RWPE2 (cell line): ENCODE measurements around the gene BMI1.

Experiments used
- ATAC-seq: fragments of 200-7000 bp; cut with Tn5 transposase; 3 replicates; pipeline ENCODE4 v1.9.1; 2021; ENCODE audit warnings: low read depth
- DNase-seq: peaks from one replicate; pipeline ENCODE4 v3.0.0-alpha.2; 2020; ENCODE audit warnings: low spot score
- H3K27ac ChIP-seq: fragments of 450-650 bp; 2 replicates; pipeline ENCODE4 v1.5.1; 2017; ENCODE audit warnings: mild to moderate bottlenecking; ENCODE audit not compliant: poor library complexity, severe bottlenecking
- H3K27me3 ChIP-seq: fragments of 250-450 bp; sonication (Bioruptor Pico); 2 replicates; pipeline ENCODE4 v1.5.1; 2021; ENCODE audit warnings: mild to moderate bottlenecking, moderate library complexity; ENCODE audit not compliant: insufficient read depth, poor library complexity, severe bottlenecking
- H3K36me3 ChIP-seq: fragments of 250-450 bp; sonication (Bioruptor Pico); 2 replicates; pipeline ENCODE4 v1.5.1; 2020; ENCODE audit warnings: low read depth, mild to moderate bottlenecking, moderate library complexity
- H3K4me1 ChIP-seq: fragments of 250-450 bp; sonication (Bioruptor Pico); 2 replicates; pipeline ENCODE4 v1.5.1; 2021; ENCODE audit warnings: mild to moderate bottlenecking, moderate library complexity; ENCODE audit not compliant: insufficient read depth, poor library complexity, severe bottlenecking
- H3K4me3 ChIP-seq: fragments of 250-450 bp; sonication (Bioruptor Pico); 2 replicates; pipeline ENCODE4 v1.5.1; 2021; ENCODE audit warnings: mild to moderate bottlenecking, moderate library complexity; ENCODE audit not compliant: severe bottlenecking
- H3K9me3 ChIP-seq: fragments of 250-450 bp; sonication (Bioruptor Pico); 2 replicates; pipeline ENCODE4 v1.5.1; 2021; ENCODE audit warnings: mild to moderate bottlenecking, moderate library complexity; ENCODE audit not compliant: severe bottlenecking
- TF ChIP-seq, protein P1 (sequence below): fragments of 450-650 bp; IDR thresholded peaks from one replicate; pipeline ENCODE4 v1.5.1; 2017; ENCODE audit warnings: mild to moderate bottlenecking, moderate library complexity; ENCODE audit not compliant: poor library complexity, severe bottlenecking

BMI1 gene

DNA sequence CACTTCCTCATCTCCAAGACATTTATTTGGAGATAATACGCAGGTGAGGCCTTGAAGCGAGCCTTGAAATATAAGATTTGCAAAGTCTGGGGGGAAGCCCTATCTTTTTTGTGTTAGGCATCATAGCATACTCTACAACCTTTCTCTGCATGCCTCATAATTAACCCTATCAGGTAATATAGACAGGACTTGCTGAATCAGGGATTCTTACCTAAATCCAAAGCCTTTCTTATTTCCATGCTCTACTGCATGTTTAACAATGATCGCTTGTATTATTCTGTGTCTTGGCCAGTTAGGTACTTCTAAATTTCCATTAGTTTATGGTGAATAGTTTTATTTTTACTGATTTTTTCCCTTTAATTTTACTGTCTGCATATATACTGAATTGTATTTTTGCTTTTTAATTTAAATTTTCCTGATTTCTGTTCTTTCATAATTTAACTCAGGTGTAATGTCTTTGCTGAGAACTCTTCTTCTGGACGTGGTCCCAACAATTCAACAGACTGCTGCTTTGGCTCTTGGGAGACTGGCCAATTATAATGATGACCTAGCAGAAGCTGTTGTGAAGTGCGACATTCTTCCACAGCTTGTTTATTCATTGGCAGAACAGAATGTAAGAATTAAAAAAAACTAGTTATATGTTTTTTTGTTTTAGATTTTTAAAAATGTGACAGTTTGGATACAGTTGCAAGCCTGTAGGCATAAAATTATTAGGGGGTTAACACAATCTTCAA is 43.7 kb downstream of the BMI1 start:
- Histone ChIP-seq H3K9me3 (no peaks in the 10 kb centered on the region), H3K4me1 (no peaks in the 10 kb centered on the region), H3K36me3 (no peaks in the 10 kb centered on the region), H3K27me3 (no peaks in the 10 kb centered on the region), H3K27ac (no peak overlapping the region), H3K4me3 (no peak overlapping the region)
- no peak for ATAC-seq
- no peak for DNase-seq
- TF ChIP-seq, protein P1, sequence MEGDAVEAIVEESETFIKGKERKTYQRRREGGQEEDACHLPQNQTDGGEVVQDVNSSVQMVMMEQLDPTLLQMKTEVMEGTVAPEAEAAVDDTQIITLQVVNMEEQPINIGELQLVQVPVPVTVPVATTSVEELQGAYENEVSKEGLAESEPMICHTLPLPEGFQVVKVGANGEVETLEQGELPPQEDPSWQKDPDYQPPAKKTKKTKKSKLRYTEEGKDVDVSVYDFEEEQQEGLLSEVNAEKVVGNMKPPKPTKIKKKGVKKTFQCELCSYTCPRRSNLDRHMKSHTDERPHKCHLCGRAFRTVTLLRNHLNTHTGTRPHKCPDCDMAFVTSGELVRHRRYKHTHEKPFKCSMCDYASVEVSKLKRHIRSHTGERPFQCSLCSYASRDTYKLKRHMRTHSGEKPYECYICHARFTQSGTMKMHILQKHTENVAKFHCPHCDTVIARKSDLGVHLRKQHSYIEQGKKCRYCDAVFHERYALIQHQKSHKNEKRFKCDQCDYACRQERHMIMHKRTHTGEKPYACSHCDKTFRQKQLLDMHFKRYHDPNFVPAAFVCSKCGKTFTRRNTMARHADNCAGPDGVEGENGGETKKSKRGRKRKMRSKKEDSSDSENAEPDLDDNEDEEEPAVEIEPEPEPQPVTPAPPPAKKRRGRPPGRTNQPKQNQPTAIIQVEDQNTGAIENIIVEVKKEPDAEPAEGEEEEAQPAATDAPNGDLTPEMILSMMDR: no peak

DNA sequence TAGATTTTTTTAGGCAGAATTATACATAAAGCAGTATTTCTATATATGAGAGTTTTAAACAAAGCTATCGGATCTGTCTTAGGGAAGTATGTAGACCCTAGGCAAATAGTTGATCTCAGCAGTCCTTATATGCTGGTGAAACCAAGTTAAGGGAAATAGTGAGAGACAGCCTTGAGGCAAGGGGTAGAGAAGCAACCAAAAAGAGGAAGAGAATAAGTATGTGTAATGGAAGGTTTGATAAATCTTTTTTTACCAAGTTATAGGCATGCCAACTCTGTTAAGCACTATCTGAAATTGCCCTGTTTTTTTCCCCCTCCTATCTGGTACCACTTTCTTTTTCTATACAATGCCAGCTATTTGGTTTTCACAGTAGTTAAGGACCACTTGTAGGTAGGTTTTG is 44.3 kb downstream of the BMI1 start:
- Histone ChIP-seq H3K36me3 (no peaks in the 10 kb centered on the region), H3K4me1 (no peaks in the 10 kb centered on the region), H3K27ac (no peak overlapping the region), H3K4me3 (no peak overlapping the region), H3K27me3 (no peaks in the 10 kb centered on the region), H3K9me3 (no peaks in the 10 kb centered on the region)
- TF ChIP-seq, protein P1: no peak
- ATAC-seq (no peak), DNase-seq (no peak)

DNA sequence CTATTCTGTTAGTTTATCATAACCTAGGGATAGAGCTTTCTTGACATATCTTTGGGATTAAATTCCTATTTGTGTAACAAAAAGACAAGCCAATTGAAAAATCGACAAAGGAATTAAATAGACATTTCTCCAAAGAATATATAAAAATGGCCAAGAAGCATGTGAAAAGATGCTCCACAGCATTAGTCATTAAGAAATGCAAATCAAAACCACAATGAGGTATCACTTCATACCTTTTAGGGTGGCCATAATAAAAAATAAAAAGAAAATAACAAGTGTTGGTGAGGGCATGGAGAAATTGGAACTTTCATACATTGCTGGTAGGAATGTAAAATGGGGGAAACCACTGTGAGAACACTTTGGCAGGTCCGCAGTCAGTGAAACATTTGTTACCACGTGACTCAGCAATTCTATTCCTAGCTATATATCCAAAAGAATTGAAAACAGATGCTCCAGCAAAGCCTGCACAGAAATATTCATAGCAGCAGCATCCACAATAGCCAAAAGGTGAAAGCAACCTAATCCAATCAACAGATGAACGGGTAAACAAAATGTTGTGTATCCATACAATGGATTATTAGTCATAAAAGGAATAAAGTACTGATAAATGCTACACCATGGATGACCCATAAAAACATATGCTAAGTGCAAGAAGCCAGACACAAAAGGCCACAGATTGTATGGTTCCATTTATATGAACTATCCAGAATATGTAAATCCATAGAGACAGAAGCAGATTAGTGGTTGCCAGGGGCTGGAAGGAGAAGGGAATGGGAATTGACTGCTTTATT is 44.9 kb downstream of the BMI1 start:
- Histone ChIP-seq H3K27me3 (no peaks in the 10 kb centered on the region), H3K9me3 (no peaks in the 10 kb centered on the region), H3K27ac (no peak overlapping the region), H3K4me3 (no peak overlapping the region), H3K36me3 (no peaks in the 10 kb centered on the region), H3K4me1 (no peaks in the 10 kb centered on the region)
- DNase-seq (no peak), ATAC-seq (no peak)
- TF ChIP-seq, protein P1: no peak

DNA sequence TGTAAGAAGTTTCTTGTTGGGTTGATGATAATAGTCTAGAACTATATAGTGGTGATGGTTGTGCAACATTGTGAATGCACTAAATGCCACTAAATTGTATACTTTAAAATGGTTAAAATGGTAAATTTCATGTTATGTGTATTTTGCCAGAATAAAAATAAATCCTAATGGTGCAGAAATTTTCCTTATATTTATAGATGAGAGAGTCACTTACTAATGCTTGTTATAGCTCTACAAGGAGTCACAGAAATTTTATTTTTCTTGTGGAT is 45.5 kb downstream of the BMI1 start:
- TF ChIP-seq, protein P1: no peak
- H3K27me3 ChIP-seq: no peaks in the 10 kb centered on the region
- ATAC-seq: no peak
- no peak overlapping the region for H3K4me3 ChIP-seq
- no peaks in the 10 kb centered on the region for H3K4me1 ChIP-seq
- DNase-seq: no peak
- H3K36me3 ChIP-seq: no peaks in the 10 kb centered on the region
- H3K27ac ChIP-seq: no peak overlapping the region
- H3K9me3 ChIP-seq: no peaks in the 10 kb centered on the region

DNA sequence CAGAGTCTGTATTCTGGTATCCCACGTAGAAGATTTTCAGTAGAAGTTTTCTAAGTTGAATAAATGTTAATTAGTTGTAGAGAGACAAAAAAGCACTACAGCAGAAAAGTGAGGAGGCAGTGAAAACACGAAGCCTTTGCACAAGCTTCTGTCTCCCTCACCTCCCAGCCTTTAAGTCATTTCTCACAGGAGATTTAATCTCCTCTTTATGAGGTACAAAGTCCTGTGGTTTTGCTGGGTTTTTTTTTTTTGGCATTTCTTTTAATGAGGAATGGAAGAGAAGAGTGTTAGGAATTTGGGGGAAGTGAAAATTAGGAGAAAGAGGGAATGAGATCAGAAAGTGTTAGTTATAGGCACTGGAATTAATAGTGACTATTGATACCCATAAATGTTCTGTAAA is 45.9 kb downstream of the BMI1 start:
- TF ChIP-seq, protein P1: no peak
- Histone ChIP-seq H3K4me3 (no peak overlapping the region), H3K27ac (no peak overlapping the region), H3K27me3 (no peaks in the 10 kb centered on the region), H3K4me1 (no peaks in the 10 kb centered on the region), H3K9me3 (no peaks in the 10 kb centered on the region), H3K36me3 (no peaks in the 10 kb centered on the region)
- no peak for ATAC-seq
- DNase-seq: no peak
